DMS 273 (cell line): ENCODE results near the gene ADARB1.

Experiments
- DNase-seq: peaks from one replicate; lab custom pipeline; 2025; ENCODE audit not compliant: unreplicated experiment; lab: John Stamatoyannopoulos, UW

Gene ADARB1

GRCh38 chr21:45039317-45040156 is 34.8 kb upstream of the ADARB1 start:
- DNase-seq = no peak

GRCh38 chr21:45040157-45040711 is 34.1 kb upstream of the ADARB1 start:
- DNase-seq = no peak

DNA sequence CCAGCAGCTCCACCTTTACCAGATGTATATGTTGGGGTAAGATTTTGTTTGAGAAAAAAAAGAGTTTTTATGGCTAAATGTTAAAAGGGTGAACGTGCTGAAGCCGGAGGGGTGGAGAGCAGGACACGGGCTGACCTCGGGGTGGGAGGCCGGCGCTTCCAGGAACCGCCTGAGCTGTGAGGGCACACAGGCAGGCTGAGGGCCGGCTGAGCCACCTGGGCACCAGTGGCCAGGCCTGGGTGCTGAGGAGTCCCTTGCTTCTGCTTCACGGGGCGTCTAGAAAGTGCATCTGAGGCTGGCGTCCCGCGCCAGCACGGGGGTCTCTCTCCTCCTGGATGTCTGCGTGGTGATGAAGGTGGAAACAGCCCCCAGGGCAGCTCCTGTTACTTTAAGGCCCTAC is 33.6 kb upstream of the ADARB1 start:
- DNase-seq = no peak

GRCh38 chr21:45041351-45041805 is 33.0 kb upstream of the ADARB1 start:
- DNase-seq = no peak

DNA sequence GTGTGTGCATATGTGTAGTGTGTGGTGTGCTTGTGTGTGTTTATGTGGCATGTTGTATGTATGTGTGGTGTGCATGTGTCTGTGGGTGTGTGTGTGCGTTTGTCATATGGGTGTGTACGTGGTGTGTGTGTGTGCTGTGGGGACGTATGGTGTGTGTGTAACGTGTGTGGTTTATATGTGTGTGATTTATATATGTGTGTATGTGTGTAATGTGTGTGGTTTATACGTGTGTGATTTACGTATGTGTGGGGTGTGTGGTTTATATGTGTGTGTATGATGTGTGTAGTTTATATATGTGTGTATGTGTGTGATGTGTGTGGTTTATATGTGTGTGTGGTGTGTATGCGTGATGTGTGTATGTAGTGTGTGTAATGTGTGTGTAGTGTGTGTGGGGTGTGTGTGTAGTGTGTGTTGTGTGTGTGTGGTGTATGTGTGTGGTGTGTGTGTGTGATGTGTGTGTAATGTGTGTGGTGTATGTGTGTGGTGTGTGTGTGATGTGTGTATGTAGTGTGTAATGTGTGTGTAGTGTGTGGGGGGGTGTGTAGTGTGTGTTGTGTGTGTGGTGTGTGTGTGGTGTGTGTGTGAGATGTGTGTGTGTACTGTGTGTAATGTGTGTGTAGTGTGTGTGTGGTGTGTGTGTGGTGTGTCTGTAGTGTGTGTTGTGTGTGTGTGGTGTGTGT is 32.3 kb upstream of the ADARB1 start:
- no peak for DNase-seq

GRCh38 chr21:45042664-45043161 is 31.7 kb upstream of the ADARB1 start:
- DNase-seq = no peak

DNA sequence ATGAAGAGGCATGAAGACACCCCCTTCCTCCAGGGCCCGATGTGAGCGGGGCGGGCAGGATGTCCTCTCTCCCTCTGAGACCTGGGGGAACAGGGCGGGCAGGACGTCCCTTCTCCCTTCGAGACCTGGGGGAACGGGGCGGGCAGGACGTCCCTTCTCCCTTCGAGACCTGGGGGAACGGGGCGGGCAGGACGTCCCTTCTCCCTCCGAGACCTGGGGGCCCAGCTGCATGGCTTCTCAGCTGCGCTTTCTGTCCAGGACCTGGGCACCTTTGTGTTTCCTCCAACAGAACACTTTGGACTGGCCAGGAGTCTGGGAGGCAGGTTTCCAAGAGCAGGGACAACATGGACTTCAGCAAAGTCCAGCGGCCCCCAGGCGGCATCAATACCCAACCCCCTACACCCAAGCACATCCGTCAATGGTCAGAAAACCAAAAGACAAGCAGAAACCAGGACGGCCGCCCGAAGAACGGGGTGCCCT is 30.8 kb upstream of the ADARB1 start:
- no peak for DNase-seq

- DNase-seq = peak; percentile 40
These were observed 28.9 kb upstream of the ADARB1 start for GRCh38 chr21:45045481-45045880.

DNA sequence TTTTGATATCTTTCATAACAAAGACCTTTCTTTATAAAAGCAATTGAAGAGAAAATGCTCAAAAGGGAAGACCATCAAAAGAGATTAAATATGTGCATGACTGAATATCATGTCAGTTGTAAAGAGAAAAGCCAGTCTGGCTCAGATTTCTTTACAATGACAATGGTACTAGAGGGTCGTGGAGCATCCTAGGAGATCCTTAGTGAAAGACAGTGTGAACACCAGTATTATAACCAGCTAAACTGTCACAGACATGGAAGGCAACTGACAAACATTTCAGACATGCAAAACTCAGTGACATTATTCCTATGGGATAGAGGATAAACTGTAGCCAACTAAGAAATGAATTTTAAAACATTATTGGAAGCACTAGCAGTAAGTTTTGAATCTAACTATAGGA is 27.1 kb upstream of the ADARB1 start:
- no peak for DNase-seq

GRCh38 chr21:45048026-45048698 is 26.2 kb upstream of the ADARB1 start:
- DNase-seq = no peak

GRCh38 chr21:45048968-45049367 is 25.4 kb upstream of the ADARB1 start:
- DNase-seq = peak; percentile 52

DNA sequence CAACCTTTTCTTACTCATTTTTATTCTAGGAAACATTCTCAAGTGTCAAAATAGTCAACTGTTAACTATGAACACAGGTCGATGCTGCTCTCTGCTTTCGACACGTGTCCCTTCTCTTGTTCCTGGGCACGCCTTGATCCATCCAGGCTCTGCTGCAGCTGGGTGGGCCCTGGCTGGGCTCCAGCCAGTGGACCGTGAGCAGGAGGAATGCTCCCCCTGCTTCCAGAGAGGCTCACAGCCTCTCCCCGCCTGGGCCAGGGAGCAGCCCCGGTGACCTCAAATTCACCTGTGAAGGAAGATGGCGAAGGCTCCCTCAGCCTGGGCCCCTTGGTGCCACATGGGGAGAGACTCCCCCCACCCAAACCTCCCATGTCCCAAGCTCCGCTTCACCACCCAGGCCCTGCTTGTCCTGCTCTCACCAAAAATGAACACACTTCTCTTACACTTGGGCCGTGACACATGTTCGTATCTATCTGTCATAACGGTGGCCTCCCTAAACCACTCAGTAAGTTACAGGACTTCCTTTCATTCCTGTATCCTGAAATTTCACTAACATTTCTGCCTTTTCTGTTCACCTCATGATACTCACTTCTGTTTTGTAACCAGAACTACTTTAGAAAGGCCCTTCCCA is 24.6 kb upstream of the ADARB1 start:
- no peak for DNase-seq

DNA sequence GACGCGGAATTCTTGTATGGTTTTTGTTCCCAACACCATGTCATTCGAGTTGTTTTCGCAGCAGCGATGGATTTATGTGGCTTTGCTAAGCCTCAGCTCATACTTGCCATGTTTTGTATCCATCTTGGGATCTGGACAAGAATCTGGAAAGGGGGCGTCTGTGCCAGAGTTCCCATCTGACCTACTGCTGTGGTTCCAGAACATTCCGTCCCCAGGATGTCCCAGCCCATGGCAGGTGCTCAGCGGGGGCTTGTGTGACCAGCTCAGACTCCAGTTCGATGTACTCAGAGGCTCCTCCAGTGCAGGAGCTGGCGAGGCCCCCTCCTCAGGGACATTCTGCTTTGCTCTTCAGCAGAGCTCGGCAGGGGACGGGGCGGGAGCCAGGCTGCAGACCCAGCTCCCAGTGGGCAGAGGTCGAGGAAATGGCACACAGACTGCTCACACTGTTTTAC is 24.0 kb upstream of the ADARB1 start:
- no peak for DNase-seq

GRCh38 chr21:45050797-45051489 is 23.4 kb upstream of the ADARB1 start:
- DNase-seq = no peak

DNA sequence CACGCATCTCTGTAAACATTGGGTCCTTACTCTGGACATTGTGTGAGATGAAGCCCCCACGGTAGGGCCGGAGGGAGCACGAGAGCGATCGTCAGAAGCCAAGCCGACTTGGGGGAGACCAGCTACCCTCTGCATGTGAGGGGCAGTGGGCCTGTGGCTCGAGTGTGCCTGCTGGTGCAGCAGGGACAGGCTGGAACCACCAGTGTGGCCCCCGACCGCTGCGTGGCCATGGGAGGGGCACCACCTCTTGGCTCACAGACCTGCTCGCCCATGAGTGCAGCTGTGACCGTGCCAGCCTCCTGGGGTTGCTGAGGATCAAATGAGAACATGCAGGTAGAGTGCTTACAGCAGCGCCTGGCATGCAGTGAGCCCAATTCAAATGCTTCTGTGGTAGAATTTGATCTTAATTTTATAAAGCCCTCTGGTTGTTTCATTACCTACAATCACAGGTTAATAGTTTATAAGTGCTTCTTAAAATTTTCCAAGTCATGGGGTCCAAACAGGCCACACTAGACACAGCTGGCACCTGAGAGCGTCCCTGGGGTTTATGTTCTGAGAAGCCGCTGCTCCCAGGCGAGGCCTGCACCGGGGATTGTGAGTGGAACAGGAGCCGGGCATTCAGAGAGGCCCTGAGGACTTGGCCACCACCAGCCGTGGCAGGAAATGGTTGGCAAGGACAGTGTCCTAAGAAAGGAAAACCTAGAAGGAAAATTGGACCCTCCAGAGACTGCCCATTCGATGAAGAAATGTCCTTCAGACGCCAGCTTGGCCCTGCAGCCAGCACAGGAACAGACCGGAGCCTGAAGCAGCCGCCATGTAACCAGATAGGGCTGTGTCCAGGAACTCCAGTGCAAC is 22.6 kb upstream of the ADARB1 start:
- no peak for DNase-seq

- no peak for DNase-seq
These were observed 21.4 kb upstream of the ADARB1 start for GRCh38 chr21:45052960-45053359.

GRCh38 chr21:45053561-45054226 is 20.7 kb upstream of the ADARB1 start:
- DNase-seq = no peak

- no peak for DNase-seq
These were observed 20.0 kb upstream of the ADARB1 start for GRCh38 chr21:45054227-45054926.
